Measurements from ENCODE around the gene SLC25A51.

SLC25A51 gene

DNA sequence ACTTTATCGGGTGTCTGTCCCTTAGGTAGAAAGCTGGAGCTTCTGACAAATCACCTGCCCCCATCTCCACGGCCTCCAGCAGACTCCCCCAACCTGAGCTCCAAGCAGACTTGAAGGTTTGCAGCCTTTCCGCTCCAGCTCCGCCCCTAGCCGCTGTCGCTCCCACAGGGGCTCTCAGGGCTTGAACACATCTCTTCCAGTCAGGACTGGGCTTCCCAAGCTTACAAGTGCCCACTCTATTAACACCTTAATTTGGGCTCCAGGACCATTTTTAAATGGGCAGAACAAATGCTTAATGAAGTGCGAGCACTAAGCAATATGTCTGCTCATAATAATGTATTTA is 17.2 kb upstream of the SLC25A51 start (continued):
- TF ChIP-seq, protein P1, sequence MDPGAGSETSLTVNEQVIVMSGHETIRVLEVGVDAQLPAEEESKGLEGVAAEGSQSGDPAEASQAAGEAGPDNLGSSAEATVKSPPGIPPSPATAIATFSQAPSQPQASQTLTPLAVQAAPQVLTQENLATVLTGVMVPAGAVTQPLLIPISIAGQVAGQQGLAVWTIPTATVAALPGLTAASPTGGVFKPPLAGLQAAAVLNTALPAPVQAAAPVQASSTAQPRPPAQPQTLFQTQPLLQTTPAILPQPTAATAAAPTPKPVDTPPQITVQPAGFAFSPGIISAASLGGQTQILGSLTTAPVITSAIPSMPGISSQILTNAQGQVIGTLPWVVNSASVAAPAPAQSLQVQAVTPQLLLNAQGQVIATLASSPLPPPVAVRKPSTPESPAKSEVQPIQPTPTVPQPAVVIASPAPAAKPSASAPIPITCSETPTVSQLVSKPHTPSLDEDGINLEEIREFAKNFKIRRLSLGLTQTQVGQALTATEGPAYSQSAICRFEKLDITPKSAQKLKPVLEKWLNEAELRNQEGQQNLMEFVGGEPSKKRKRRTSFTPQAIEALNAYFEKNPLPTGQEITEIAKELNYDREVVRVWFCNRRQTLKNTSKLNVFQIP (CRISPR knock-in tag; IDR thresholded peaks at IDR 0.05; ENCODE audit: borderline replicate concordance, low read depth) = no peak

DNA sequence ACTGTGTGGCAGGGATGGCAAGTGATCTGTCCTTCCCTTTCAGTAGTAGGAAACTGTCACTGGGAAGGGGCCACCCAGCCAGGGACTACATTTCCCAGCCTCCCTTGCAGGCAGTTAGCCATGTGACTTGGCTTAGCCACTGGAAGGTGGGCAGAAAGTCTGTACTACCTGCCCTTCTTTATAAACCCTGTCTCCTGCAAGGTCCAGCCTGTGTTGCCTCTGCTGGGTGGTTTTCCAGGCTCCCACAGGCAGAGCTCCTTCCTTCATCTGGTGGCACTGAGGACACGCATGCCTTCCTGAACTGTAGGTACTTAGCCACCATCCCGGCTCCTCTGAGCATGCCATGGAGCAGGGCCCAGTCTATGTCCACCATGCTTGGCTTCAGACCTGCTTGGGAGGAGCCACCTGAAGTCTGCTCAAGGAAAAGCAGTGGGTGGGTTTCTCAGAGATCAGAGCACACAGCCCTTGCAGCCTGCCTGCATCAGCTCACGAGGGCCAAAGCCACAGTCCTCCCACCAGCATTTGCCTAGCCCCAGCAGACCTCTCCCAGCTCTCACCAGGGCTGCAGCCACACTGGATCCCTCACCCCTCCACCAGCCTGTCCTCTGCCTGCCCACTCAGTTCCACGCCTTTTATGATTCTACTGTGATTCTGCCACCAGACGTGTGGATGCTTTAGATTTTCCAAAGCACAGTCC is 16.7 kb upstream of the SLC25A51 start:
- peak; percentile 62 for ATAC-seq
- TF ChIP-seq OSR1 (CRISPR knock-in tag; IDR thresholded peaks at IDR 0.05) (no peak), ZFP30 (CRISPR knock-in tag; IDR thresholded peaks at IDR 0.05) (no peak), BACH2 (CRISPR knock-in tag; IDR thresholded peaks at IDR 0.05; ENCODE audit: borderline replicate concordance) (no peak), ESRRG (CRISPR knock-in tag; IDR thresholded peaks at IDR 0.05) (no peak), ZNF8 (CRISPR knock-in tag; IDR thresholded peaks at IDR 0.05) (no peak), TSHZ2 (CRISPR knock-in tag; IDR thresholded peaks at IDR 0.05) (no peak), ZFP3 (CRISPR knock-in tag; IDR thresholded peaks at IDR 0.05) (no peak), TCF4 (CRISPR knock-in tag; IDR thresholded peaks at IDR 0.05; ENCODE audit: borderline replicate concordance) (no peak), ZNF565 (CRISPR knock-in tag; conservative IDR thresholded peaks at IDR 0.05; ENCODE audit: low read depth) (no peak), PATZ1 (CRISPR knock-in tag; IDR thresholded peaks at IDR 0.05; ENCODE audit: borderline replicate concordance) (no peak), ISL1 (CRISPR knock-in tag; IDR thresholded peaks at IDR 0.05) (no peak), ZNF70 (CRISPR knock-in tag; IDR thresholded peaks at IDR 0.05) (no peak), ZC3H10 (CRISPR knock-in tag; IDR thresholded peaks at IDR 0.05) (no peak), SNAI2 (CRISPR knock-in tag; IDR thresholded peaks at IDR 0.05) (no peak), TOX (CRISPR knock-in tag; IDR thresholded peaks at IDR 0.05; ENCODE audit: borderline replicate concordance) (no peak), RARB (CRISPR knock-in tag; IDR thresholded peaks at IDR 0.05) (no peak)
- TF ChIP-seq, protein P2, sequence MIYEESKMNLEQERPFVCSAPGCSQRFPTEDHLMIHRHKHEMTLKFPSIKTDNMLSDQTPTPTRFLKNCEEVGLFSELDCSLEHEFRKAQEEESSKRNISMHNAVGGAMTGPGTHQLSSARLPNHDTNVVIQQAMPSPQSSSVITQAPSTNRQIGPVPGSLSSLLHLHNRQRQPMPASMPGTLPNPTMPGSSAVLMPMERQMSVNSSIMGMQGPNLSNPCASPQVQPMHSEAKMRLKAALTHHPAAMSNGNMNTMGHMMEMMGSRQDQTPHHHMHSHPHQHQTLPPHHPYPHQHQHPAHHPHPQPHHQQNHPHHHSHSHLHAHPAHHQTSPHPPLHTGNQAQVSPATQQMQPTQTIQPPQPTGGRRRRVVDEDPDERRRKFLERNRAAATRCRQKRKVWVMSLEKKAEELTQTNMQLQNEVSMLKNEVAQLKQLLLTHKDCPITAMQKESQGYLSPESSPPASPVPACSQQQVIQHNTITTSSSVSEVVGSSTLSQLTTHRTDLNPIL (CRISPR knock-in tag; IDR thresholded peaks at IDR 0.05; ENCODE audit: low read depth) = no peak
- TF ChIP-seq, protein P1 (CRISPR knock-in tag; IDR thresholded peaks at IDR 0.05; ENCODE audit: borderline replicate concordance, low read depth) = no peak

DNA sequence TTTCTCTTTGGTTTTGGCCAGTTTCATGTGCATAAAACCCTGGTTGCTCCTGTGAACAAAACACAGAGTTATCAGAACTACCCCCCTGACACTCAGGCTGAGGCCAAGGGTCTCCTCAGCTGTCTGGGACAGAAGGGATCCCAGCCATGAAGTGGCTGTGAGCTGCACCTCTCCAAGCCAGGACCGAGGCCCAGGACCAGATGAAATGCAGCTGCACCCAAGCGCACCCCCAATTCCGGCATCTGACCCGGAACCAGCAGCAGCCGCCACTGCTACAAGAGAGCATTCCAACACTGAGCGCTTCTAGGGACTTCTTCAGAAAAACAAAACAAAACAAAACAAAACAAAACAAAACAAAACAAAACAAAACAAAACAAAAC is 16.0 kb upstream of the SLC25A51 start:
- no peak for ATAC-seq
- TF ChIP-seq ZNF8 (CRISPR knock-in tag; IDR thresholded peaks at IDR 0.05) (no peak), ISL1 (CRISPR knock-in tag; IDR thresholded peaks at IDR 0.05) (no peak), ZFP30 (CRISPR knock-in tag; IDR thresholded peaks at IDR 0.05) (no peak), ZC3H10 (CRISPR knock-in tag; IDR thresholded peaks at IDR 0.05) (no peak), BACH2 (CRISPR knock-in tag; IDR thresholded peaks at IDR 0.05; ENCODE audit: borderline replicate concordance) (no peak), TOX (CRISPR knock-in tag; IDR thresholded peaks at IDR 0.05; ENCODE audit: borderline replicate concordance) (no peak), ZNF565 (CRISPR knock-in tag; conservative IDR thresholded peaks at IDR 0.05; ENCODE audit: low read depth) (no peak)
- TF ChIP-seq, protein P2 (CRISPR knock-in tag; IDR thresholded peaks at IDR 0.05; ENCODE audit: low read depth) = no peak
- TF ChIP-seq, protein P1 (CRISPR knock-in tag; IDR thresholded peaks at IDR 0.05; ENCODE audit: borderline replicate concordance, low read depth) = no peak
- TF ChIP-seq, protein P3, sequence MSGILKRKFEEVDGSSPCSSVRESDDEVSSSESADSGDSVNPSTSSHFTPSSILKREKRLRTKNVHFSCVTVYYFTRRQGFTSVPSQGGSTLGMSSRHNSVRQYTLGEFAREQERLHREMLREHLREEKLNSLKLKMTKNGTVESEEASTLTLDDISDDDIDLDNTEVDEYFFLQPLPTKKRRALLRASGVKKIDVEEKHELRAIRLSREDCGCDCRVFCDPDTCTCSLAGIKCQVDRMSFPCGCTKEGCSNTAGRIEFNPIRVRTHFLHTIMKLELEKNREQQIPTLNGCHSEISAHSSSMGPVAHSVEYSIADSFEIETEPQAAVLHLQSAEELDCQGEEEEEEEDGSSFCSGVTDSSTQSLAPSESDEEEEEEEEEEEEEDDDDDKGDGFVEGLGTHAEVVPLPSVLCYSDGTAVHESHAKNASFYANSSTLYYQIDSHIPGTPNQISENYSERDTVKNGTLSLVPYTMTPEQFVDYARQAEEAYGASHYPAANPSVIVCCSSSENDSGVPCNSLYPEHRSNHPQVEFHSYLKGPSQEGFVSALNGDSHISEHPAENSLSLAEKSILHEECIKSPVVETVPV (CRISPR knock-in tag; IDR thresholded peaks at IDR 0.05) = no peak

Measured in SK-N-SH treated with all-trans-retinoic acid at 6 μM for 48 hours (cell line).